Endothelial cell of umbilical vein (primary cell): ENCODE results near the gene CDH9. TPM values are rescaled to one million over a fixed set of nuclear protein-coding genes. Genes with fewer than 3 reads are reported as not detected.

ENCODE experiments used
- BruUV-seq: library from RNA; stranded (reverse); fragments of 400-500 nt; replicated peaks from 2 replicates; lab custom pipeline; 2021; lab: Mats Ljungman, UMichigan
- CTCF ChIA-PET: fragments of 300-600, 350-600 bp; sonication (Branson Sonifier 250); formaldehyde crosslinking; loops from one replicate; lab custom pipeline; 2021; ENCODE audit warnings: antibody characterized with exemption, inconsistent platforms; lab: Charles Lee
- POLR2A ChIA-PET: fragments of 300-600, 350-600 bp; sonication (Branson Sonifier 250); formaldehyde crosslinking; loops from one replicate; lab custom pipeline; 2021; ENCODE audit warnings: antibody characterized with exemption, inconsistent platforms; lab: Charles Lee
- DNase-seq: peaks from one replicate; pipeline ENCODE4 v3.0.0-alpha.2; 2011; ENCODE audit warnings: low read depth, low spot score
- FAIRE-seq: peaks from 2 replicates; lab custom pipeline; 2011; peaks lifted over from hg19 to GRCh38; lab: Jason Lieb, UNC
- H2AFZ ChIP-seq: 2 replicates; pipeline ENCODE4 v1.6.0; 2012; ENCODE audit warnings: low read depth, low read length, control low read depth, inconsistent platforms
- H3K27ac ChIP-seq: 2 replicates; pipeline ENCODE4 v1.5.1; 2011; ENCODE audit warnings: low read depth, mild to moderate bottlenecking, control low read depth, low read length, moderate library complexity; ENCODE audit not compliant: insufficient read depth
- H3K27me3 ChIP-seq, 2 experiments: 2 replicates each; pipeline versions ENCODE4 v1.6.0 to v1.6.1; 2011; ENCODE audit warnings: low read length in 2 of 2, mixed read lengths in 1 of 2; ENCODE audit not compliant: control insufficient read depth in 2 of 2, insufficient read depth in 2 of 2
- H3K36me3 ChIP-seq, 2 experiments: 2 replicates in 1 of 2; 3 replicates in 1 of 2; pipeline ENCODE4 v1.5.1; 2011; ENCODE audit warnings: low read length in 2 of 2, mild to moderate bottlenecking in 1 of 2, moderate library complexity in 1 of 2; ENCODE audit not compliant: control insufficient read depth in 2 of 2, insufficient read depth in 2 of 2; ENCODE audit errors: extremely low read depth in 1 of 2
- H3K4me1 ChIP-seq: 3 replicates; pipeline ENCODE4 v1.5.1; 2011; ENCODE audit warnings: mild to moderate bottlenecking, low read length; ENCODE audit not compliant: control insufficient read depth, insufficient read depth; ENCODE audit errors: extremely low read depth
- H3K4me2 ChIP-seq: 2 replicates; pipeline ENCODE4 v1.6.1; 2011; ENCODE audit warnings: low read length, control low read depth, mixed read lengths; ENCODE audit not compliant: insufficient read depth
- H3K4me3 ChIP-seq, 3 experiments: fragments of 200-600 bp in 1 of 3; sonication (generic), shearing (Covaris generic) in 1 of 3; replicated peaks in 1 of 3; 2 replicates each; pipeline ENCODE4 v1.5.1; 2011 to 2016; ENCODE audit warnings: control low read depth in 3 of 3, low read length in 3 of 3, mild to moderate bottlenecking in 2 of 3, inconsistent platforms in 1 of 3, low read depth in 1 of 3, moderate library complexity in 1 of 3; ENCODE audit not compliant: insufficient read depth in 1 of 3
- H3K79me2 ChIP-seq: 2 replicates; pipeline ENCODE4 v1.6.0; 2012; ENCODE audit warnings: low read length, inconsistent platforms; ENCODE audit not compliant: control insufficient read depth, insufficient read depth
- H3K9ac ChIP-seq: replicated peaks from 2 replicates; pipeline ENCODE3; 2011; ENCODE audit warnings: low read length, control low read depth; ENCODE audit not compliant: insufficient read depth; ENCODE audit errors: extremely low read depth
- H3K9me1 ChIP-seq: replicated peaks from 3 replicates; pipeline ENCODE4 v1.6.0; 2011; ENCODE audit warnings: mild to moderate bottlenecking, low read length; ENCODE audit not compliant: control insufficient read depth, insufficient read depth; ENCODE audit errors: extremely low read depth
- H3K9me3 ChIP-seq: replicated peaks from 2 replicates; pipeline ENCODE4 v1.5.1; 2012; ENCODE audit warnings: low read length, inconsistent platforms; ENCODE audit not compliant: control insufficient read depth, insufficient read depth
- H4K20me1 ChIP-seq: replicated peaks from 2 replicates; pipeline ENCODE3; 2011; ENCODE audit warnings: mild to moderate bottlenecking, low read length; ENCODE audit not compliant: control insufficient read depth, insufficient read depth; ENCODE audit errors: extremely low read depth
- CTCF ChIP-seq, 2 donors: IDR thresholded peaks; 1 replicate in 1 of 2; 2 replicates in 1 of 2; pipeline ENCODE4 v1.5.1; 2011; ENCODE audit warnings: low read length in 2 of 2, mild to moderate bottlenecking in 2 of 2, moderate library complexity in 2 of 2, control low read depth in 1 of 2, inconsistent platforms in 1 of 2, low read depth in 1 of 2; ENCODE audit not compliant: insufficient read depth in 1 of 2; ENCODE audit errors: extremely low read depth in 1 of 2
- EZH2 ChIP-seq: IDR thresholded peaks from 2 replicates; pipeline ENCODE4 v1.6.1; 2012; ENCODE audit warnings: borderline replicate concordance, low read depth, mild to moderate bottlenecking, moderate library complexity, low read length, inconsistent platforms; ENCODE audit not compliant: severe bottlenecking
- FOS ChIP-seq: IDR thresholded peaks from 2 replicates; pipeline ENCODE4 v1.6.1; 2011; ENCODE audit warnings: mild to moderate bottlenecking, low read length, moderate library complexity, borderline replicate concordance; ENCODE audit not compliant: insufficient read depth
- GATA2 ChIP-seq: IDR thresholded peaks from 2 replicates; pipeline ENCODE4 v1.7.0; 2011; ENCODE audit warnings: low read depth, mild to moderate bottlenecking, moderate library complexity, mixed read lengths, low read length; ENCODE audit not compliant: insufficient read length, insufficient read depth
- JUN ChIP-seq: IDR thresholded peaks from 2 replicates; pipeline ENCODE4 v1.6.1; 2011; ENCODE audit warnings: borderline replicate concordance, low read depth; ENCODE audit not compliant: insufficient read length, insufficient read depth
- MAX ChIP-seq: IDR thresholded peaks from 2 replicates; pipeline ENCODE4 v1.6.1; 2011; ENCODE audit not compliant: insufficient read depth, insufficient read length
- MYC ChIP-seq: IDR thresholded peaks from one replicate; pipeline ENCODE4 v1.6.1; 2011; ENCODE audit warnings: mild to moderate bottlenecking, low read depth, low read length
- POLR2A ChIP-seq: IDR thresholded peaks from 2 replicates; pipeline ENCODE4 v1.6.1; 2012; ENCODE audit warnings: low read depth, mild to moderate bottlenecking, control low read depth, low read length
- POLR2AphosphoS5 ChIP-seq: IDR thresholded peaks from 2 replicates; pipeline ENCODE4 v1.6.1; 2012; ENCODE audit warnings: low read depth, mild to moderate bottlenecking, control low read depth, low read length, moderate library complexity; ENCODE audit not compliant: insufficient read depth
- dilution Hi-C: fragments of 300-500 bp; cut with MboI; formaldehyde crosslinking; loops from one replicate; pipeline ENCODE4 v1.15.0; 2019; ENCODE audit warnings: low sequenced_read_pairs; ENCODE audit not compliant: extremely low pct_ligation_motif_present
- intact Hi-C: fragments of 100-400 bp; cut with micrococcal nuclease; formaldehyde crosslinking; loops from one replicate; pipeline ENCODE4 v1.10.0; 2022
- polyA plus RNA-seq, 4 experiments: library from polyadenylated mRNA; depleted of rRNA in 3 of 4; stranded (reverse) in 3 of 4; unstranded in 1 of 4; fragments of >200 nt; gene quantifications; 2 replicates each; pipeline versions ENCODE4 v1.2.1 to v1.2.3, GENCODE V29; 2011 to 2012; ENCODE audit warnings: missing spikeins in 1 of 4
- total RNA-seq: library from RNA; stranded (reverse); gene quantifications from 2 replicates; pipeline ENCODE4 v1.2.3, GENCODE V29; 2021

Gene CDH9
- total and polyA plus RNA-seq, 2 donors (not counting 3 experiments of a cell fraction or from before 2014, with no cell fraction given): not detected

GRCh38 chr5:27083449-27084415, 45.3 kb upstream of the CDH9 start:
- CTCF ChIA-PET: no interaction called here
- peaks cover 2% of the 10 kb centered on the region for H3K9me3 ChIP-seq
- dilution Hi-C loops: no loop called here
- POLR2A ChIA-PET: no interaction called here
- H4K20me1 ChIP-seq: no peaks in the 10 kb centered on the region
- no peaks in the 10 kb centered on the region for H3K79me2 ChIP-seq
- H2AFZ ChIP-seq: no peak overlapping the region
- FAIRE-seq (no peak), DNase-seq (no peak)
- H3K4me1 ChIP-seq: no peaks in the 10 kb centered on the region
- no peak overlapping the region for H3K4me2 ChIP-seq
- H3K27ac ChIP-seq: no peak overlapping the region
- no peaks in the 10 kb centered on the region for H3K36me3 ChIP-seq
- H3K27me3 ChIP-seq: no peaks in the 10 kb centered on the region
- intact Hi-C loops: no loop called here
- H3K9ac ChIP-seq: no peak overlapping the region
- no peaks in the 10 kb centered on the region for H3K9me1 ChIP-seq
- TF ChIP-seq POLR2A (no peak), MAX (no peak), FOS (no peak), CTCF (IDR thresholded peaks at IDR 0.05; ENCODE audit: extremely low read depth in 1 of 2, insufficient read depth in 1 of 2, low read depth in 1 of 2, low read length in 2 of 2) (no peak), EZH2 (no peak), POLR2AphosphoS5 (no peak), JUN (no peak), MYC (no peak), GATA2 (no peak)
- no TSS peak for BruUV-seq
- no peak overlapping the region for H3K4me3 ChIP-seq
